ENCODE data around the gene FIBIN.

Gene FIBIN

GRCh38 chr11:26993965-26994457, at the start of gene FIBIN:
Gene FIBIN (plus strand): TSS chr11:26994112. CDS start chr11:26994527, 415 bp downstream.
- Histone ChIP-seq H3K4me1 (ENCODE audit: control insufficient read depth, insufficient read depth, low read length) (no peaks in the 10 kb centered on the region), H3K9me3 (ENCODE audit: control insufficient read depth, low read length) (no peaks in the 10 kb centered on the region), H3K27me3 (ENCODE audit: control insufficient read depth, insufficient read depth, low read length) (no peaks in the 10 kb centered on the region), H3K4me3 (ENCODE audit: low read length) (no peak within 1 kb of the TSS), H3K9ac (ENCODE audit: low read length) (peak within 1 kb of the TSS; percentile 59), H3K36me3 (ENCODE audit: control insufficient read depth, insufficient read depth, low read length) (no peaks in the 10 kb centered on the region)

GRCh38 chr11:26944866-26945664, 48.8 kb upstream of the FIBIN start:
- Histone ChIP-seq H3K4me1 (ENCODE audit: control insufficient read depth, insufficient read depth, low read length) (no peaks in the 10 kb centered on the region), H3K9ac (ENCODE audit: low read length) (no peak overlapping the region), H3K4me3 (ENCODE audit: low read length) (no peak overlapping the region), H3K9me3 (ENCODE audit: control insufficient read depth, low read length) (no peaks in the 10 kb centered on the region), H3K27me3 (ENCODE audit: control insufficient read depth, insufficient read depth, low read length) (no peaks in the 10 kb centered on the region), H3K36me3 (ENCODE audit: control insufficient read depth, insufficient read depth, low read length) (no peaks in the 10 kb centered on the region)

- Histone ChIP-seq H3K9me3 (ENCODE audit: control insufficient read depth, low read length) (no peaks in the 10 kb centered on the region), H3K4me3 (ENCODE audit: low read length) (no peak overlapping the region), H3K9ac (ENCODE audit: low read length) (no peak overlapping the region), H3K27me3 (ENCODE audit: control insufficient read depth, insufficient read depth, low read length) (no peaks in the 10 kb centered on the region), H3K36me3 (ENCODE audit: control insufficient read depth, insufficient read depth, low read length) (no peaks in the 10 kb centered on the region), H3K4me1 (ENCODE audit: control insufficient read depth, insufficient read depth, low read length) (no peaks in the 10 kb centered on the region)
These were observed 47.6 kb upstream of the FIBIN start for GRCh38 chr11:26946257-26946716.

GRCh38 chr11:26947379-26947844, 46.5 kb upstream of the FIBIN start:
- no peaks in the 10 kb centered on the region for H3K9me3 ChIP-seq (ENCODE audit: control insufficient read depth, low read length)
- H3K9ac ChIP-seq (ENCODE audit: low read length): no peak overlapping the region
- H3K4me1 ChIP-seq (ENCODE audit: control insufficient read depth, insufficient read depth, low read length): no peaks in the 10 kb centered on the region
- H3K36me3 ChIP-seq (ENCODE audit: control insufficient read depth, insufficient read depth, low read length): no peaks in the 10 kb centered on the region
- no peak overlapping the region for H3K4me3 ChIP-seq (ENCODE audit: low read length)
- H3K27me3 ChIP-seq (ENCODE audit: control insufficient read depth, insufficient read depth, low read length): no peaks in the 10 kb centered on the region

- Histone ChIP-seq H3K4me1 (ENCODE audit: control insufficient read depth, insufficient read depth, low read length) (no peaks in the 10 kb centered on the region), H3K9ac (ENCODE audit: low read length) (no peak overlapping the region), H3K27me3 (ENCODE audit: control insufficient read depth, insufficient read depth, low read length) (no peaks in the 10 kb centered on the region), H3K4me3 (ENCODE audit: low read length) (no peak overlapping the region), H3K36me3 (ENCODE audit: control insufficient read depth, insufficient read depth, low read length) (no peaks in the 10 kb centered on the region), H3K9me3 (ENCODE audit: control insufficient read depth, low read length) (no peaks in the 10 kb centered on the region)
These were observed 45.8 kb upstream of the FIBIN start for GRCh38 chr11:26947904-26948639.

GRCh38 chr11:26948881-26949280, 45.0 kb upstream of the FIBIN start:
- Histone ChIP-seq H3K27me3 (ENCODE audit: control insufficient read depth, insufficient read depth, low read length) (no peaks in the 10 kb centered on the region), H3K4me1 (ENCODE audit: control insufficient read depth, insufficient read depth, low read length) (no peaks in the 10 kb centered on the region), H3K9ac (ENCODE audit: low read length) (no peak overlapping the region), H3K4me3 (ENCODE audit: low read length) (no peak overlapping the region), H3K36me3 (ENCODE audit: control insufficient read depth, insufficient read depth, low read length) (no peaks in the 10 kb centered on the region), H3K9me3 (ENCODE audit: control insufficient read depth, low read length) (no peaks in the 10 kb centered on the region)

GRCh38 chr11:26949846-26950245, 44.1 kb upstream of the FIBIN start:
- Histone ChIP-seq H3K4me1 (ENCODE audit: control insufficient read depth, insufficient read depth, low read length) (no peaks in the 10 kb centered on the region), H3K9me3 (ENCODE audit: control insufficient read depth, low read length) (no peaks in the 10 kb centered on the region), H3K27me3 (ENCODE audit: control insufficient read depth, insufficient read depth, low read length) (no peaks in the 10 kb centered on the region), H3K4me3 (ENCODE audit: low read length) (no peak overlapping the region), H3K9ac (ENCODE audit: low read length) (no peak overlapping the region), H3K36me3 (ENCODE audit: control insufficient read depth, insufficient read depth, low read length) (no peaks in the 10 kb centered on the region)

GRCh38 chr11:26950260-26950719, 43.6 kb upstream of the FIBIN start:
- H3K4me1 ChIP-seq (ENCODE audit: control insufficient read depth, insufficient read depth, low read length): no peaks in the 10 kb centered on the region

GRCh38 chr11:26951809-26952515, 42.0 kb upstream of the FIBIN start:
- no peaks in the 10 kb centered on the region for H3K4me1 ChIP-seq (ENCODE audit: control insufficient read depth, insufficient read depth, low read length)
- H3K27me3 ChIP-seq (ENCODE audit: control insufficient read depth, insufficient read depth, low read length): no peaks in the 10 kb centered on the region
- H3K9me3 ChIP-seq (ENCODE audit: control insufficient read depth, low read length): no peaks in the 10 kb centered on the region
- no peaks in the 10 kb centered on the region for H3K36me3 ChIP-seq (ENCODE audit: control insufficient read depth, insufficient read depth, low read length)
- H3K9ac ChIP-seq (ENCODE audit: low read length): no peak overlapping the region
- H3K4me3 ChIP-seq (ENCODE audit: low read length): no peak overlapping the region

More at GRCh38 chr11:26950260-26950719, 43.6 kb upstream of the FIBIN start:
- Histone ChIP-seq H3K27me3 (ENCODE audit: control insufficient read depth, insufficient read depth, low read length) (no peaks in the 10 kb centered on the region), H3K9me3 (ENCODE audit: control insufficient read depth, low read length) (no peaks in the 10 kb centered on the region), H3K36me3 (ENCODE audit: control insufficient read depth, insufficient read depth, low read length) (no peaks in the 10 kb centered on the region), H3K9ac (ENCODE audit: low read length) (no peak overlapping the region), H3K4me3 (ENCODE audit: low read length) (no peak overlapping the region)

- Histone ChIP-seq H3K36me3 (ENCODE audit: control insufficient read depth, insufficient read depth, low read length) (no peaks in the 10 kb centered on the region), H3K9me3 (ENCODE audit: control insufficient read depth, low read length) (no peaks in the 10 kb centered on the region), H3K9ac (ENCODE audit: low read length) (no peak overlapping the region), H3K27me3 (ENCODE audit: control insufficient read depth, insufficient read depth, low read length) (no peaks in the 10 kb centered on the region), H3K4me1 (ENCODE audit: control insufficient read depth, insufficient read depth, low read length) (no peaks in the 10 kb centered on the region), H3K4me3 (ENCODE audit: low read length) (no peak overlapping the region)
These were observed 40.0 kb upstream of the FIBIN start for GRCh38 chr11:26953770-26954392.

GRCh38 chr11:26958005-26958701, 35.8 kb upstream of the FIBIN start:
- H3K4me3 ChIP-seq (ENCODE audit: low read length): no peak overlapping the region
- H3K36me3 ChIP-seq (ENCODE audit: control insufficient read depth, insufficient read depth, low read length): no peaks in the 10 kb centered on the region
- H3K9me3 ChIP-seq (ENCODE audit: control insufficient read depth, low read length): no peaks in the 10 kb centered on the region
- no peaks in the 10 kb centered on the region for H3K4me1 ChIP-seq (ENCODE audit: control insufficient read depth, insufficient read depth, low read length)
- H3K9ac ChIP-seq (ENCODE audit: low read length): no peak overlapping the region
- no peaks in the 10 kb centered on the region for H3K27me3 ChIP-seq (ENCODE audit: control insufficient read depth, insufficient read depth, low read length)

All from mucosa of stomach (tissue), 1 donor.